ENCODE results near the gene CAV1.
A peak's percentile ranks its signal among the peaks of the same experiment; 100 is the strongest.
"Not testable (repeated sequence)": the region's sequence is repeated elsewhere in the genome, so short reads cannot be mapped to it uniquely, and the experiment has no call there.

Gene CAV1

GRCh38 chr7:116524609-116525297 lies at the start of gene CAV1:
CAV1 (plus strand) TSS chr7:116525036; CDS start chr7:116525063, 27 bp downstream.
- Histone ChIP-seq H3K4me1 (ENCODE audit: control insufficient read depth, insufficient read depth, low read length) (peaks cover 24% of the 10 kb centered on the region), H3K9ac (ENCODE audit: low read depth, low read length) (peak within 1 kb of the TSS; percentile 65), H3K36me3 (ENCODE audit: control insufficient read depth, insufficient read depth, low read length) (no peaks in the 10 kb centered on the region), H3K27me3 (ENCODE audit: control insufficient read depth, insufficient read depth, low read length) (peaks cover 31% of the 10 kb centered on the region), H3K4me3 (ENCODE audit: low read depth, low read length) (peak within 1 kb of the TSS; percentile 93), H3K9me3 (ENCODE audit: control insufficient read depth, insufficient read depth, low read length) (no peaks in the 10 kb centered on the region)

GRCh38 chr7:116477625-116478024 lies 47.2 kb upstream of the CAV1 start:
- Histone ChIP-seq H3K9ac (ENCODE audit: low read depth, low read length) (no peak overlapping the region), H3K36me3 (ENCODE audit: control insufficient read depth, insufficient read depth, low read length) (no peaks in the 10 kb centered on the region), H3K9me3 (ENCODE audit: control insufficient read depth, insufficient read depth, low read length) (no peaks in the 10 kb centered on the region), H3K27me3 (ENCODE audit: control insufficient read depth, insufficient read depth, low read length) (no peaks in the 10 kb centered on the region), H3K4me1 (ENCODE audit: control insufficient read depth, insufficient read depth, low read length) (no peaks in the 10 kb centered on the region), H3K4me3 (ENCODE audit: low read depth, low read length) (no peak overlapping the region)

DNA sequence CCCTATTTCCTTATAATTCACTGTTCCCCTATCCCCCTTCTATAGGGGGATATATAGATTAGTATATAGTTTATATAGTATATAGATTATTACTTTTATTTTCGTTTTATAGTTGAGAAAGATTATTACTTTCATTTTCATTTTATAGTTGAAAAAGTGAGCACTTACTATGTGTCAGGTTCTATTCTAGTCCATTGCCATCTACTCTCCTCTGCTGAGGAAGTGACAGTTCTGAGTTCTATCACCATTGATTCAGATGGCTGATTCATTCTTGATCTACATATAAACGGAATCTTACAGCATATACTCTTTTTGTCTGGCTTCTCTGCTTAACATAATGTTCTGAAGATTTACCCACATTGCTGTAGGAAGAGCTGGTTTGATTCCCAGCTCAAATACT lies 46.0 kb upstream of the CAV1 start:
- Histone ChIP-seq H3K9ac (ENCODE audit: low read depth, low read length) (no peak overlapping the region), H3K36me3 (ENCODE audit: control insufficient read depth, insufficient read depth, low read length) (no peaks in the 10 kb centered on the region), H3K4me3 (ENCODE audit: low read depth, low read length) (no peak overlapping the region), H3K9me3 (ENCODE audit: control insufficient read depth, insufficient read depth, low read length) (no peaks in the 10 kb centered on the region), H3K4me1 (ENCODE audit: control insufficient read depth, insufficient read depth, low read length) (no peaks in the 10 kb centered on the region), H3K27me3 (ENCODE audit: control insufficient read depth, insufficient read depth, low read length) (no peaks in the 10 kb centered on the region)

DNA sequence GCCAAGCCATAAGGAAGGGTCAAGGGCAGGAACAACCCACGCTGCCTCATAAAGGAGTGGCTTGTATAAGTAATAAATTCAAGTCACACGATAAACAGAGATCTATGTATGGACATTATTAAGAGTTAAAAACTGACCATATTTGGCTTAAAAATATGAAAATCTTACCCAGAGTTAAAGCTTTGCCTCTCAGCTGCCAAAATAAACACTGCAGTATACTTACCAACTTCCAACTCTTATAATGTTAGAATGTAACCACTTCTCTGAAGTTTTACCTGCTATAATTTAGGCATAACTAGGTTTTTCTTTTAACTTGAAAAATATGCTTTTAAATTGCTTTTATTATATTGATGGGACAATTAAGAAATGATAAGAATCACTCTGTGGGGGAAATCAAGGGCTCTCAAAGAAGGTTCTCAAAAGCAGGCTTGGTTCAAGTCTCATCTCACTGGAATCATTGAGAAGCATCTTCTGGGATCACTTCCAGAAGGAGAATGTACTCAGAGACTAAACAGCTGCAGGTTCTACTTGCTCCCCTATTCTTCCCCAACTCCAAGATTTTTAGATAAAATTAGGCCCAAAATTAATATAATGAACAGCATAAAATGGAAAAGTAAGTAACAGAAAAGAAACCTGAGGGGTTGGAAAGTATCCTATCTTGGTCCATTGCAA lies 41.4 kb upstream of the CAV1 start:
- no peaks in the 10 kb centered on the region for H3K4me1 ChIP-seq (ENCODE audit: control insufficient read depth, insufficient read depth, low read length)
- no peaks in the 10 kb centered on the region for H3K9me3 ChIP-seq (ENCODE audit: control insufficient read depth, insufficient read depth, low read length)
- H3K27me3 ChIP-seq (ENCODE audit: control insufficient read depth, insufficient read depth, low read length): no peaks in the 10 kb centered on the region
- H3K4me3 ChIP-seq (ENCODE audit: low read depth, low read length): no peak overlapping the region
- no peaks in the 10 kb centered on the region for H3K36me3 ChIP-seq (ENCODE audit: control insufficient read depth, insufficient read depth, low read length)
- H3K9ac ChIP-seq (ENCODE audit: low read depth, low read length): no peak overlapping the region

GRCh38 chr7:116484389-116484788 lies 40.4 kb upstream of the CAV1 start:
- not testable (repeated sequence) for H3K4me3 ChIP-seq (ENCODE audit: low read depth, low read length); H3K4me1 ChIP-seq (ENCODE audit: control insufficient read depth, insufficient read depth, low read length); H3K9ac ChIP-seq (ENCODE audit: low read depth, low read length); H3K27me3 ChIP-seq (ENCODE audit: control insufficient read depth, insufficient read depth, low read length); H3K9me3 ChIP-seq (ENCODE audit: control insufficient read depth, insufficient read depth, low read length); H3K36me3 ChIP-seq (ENCODE audit: control insufficient read depth, insufficient read depth, low read length)

DNA sequence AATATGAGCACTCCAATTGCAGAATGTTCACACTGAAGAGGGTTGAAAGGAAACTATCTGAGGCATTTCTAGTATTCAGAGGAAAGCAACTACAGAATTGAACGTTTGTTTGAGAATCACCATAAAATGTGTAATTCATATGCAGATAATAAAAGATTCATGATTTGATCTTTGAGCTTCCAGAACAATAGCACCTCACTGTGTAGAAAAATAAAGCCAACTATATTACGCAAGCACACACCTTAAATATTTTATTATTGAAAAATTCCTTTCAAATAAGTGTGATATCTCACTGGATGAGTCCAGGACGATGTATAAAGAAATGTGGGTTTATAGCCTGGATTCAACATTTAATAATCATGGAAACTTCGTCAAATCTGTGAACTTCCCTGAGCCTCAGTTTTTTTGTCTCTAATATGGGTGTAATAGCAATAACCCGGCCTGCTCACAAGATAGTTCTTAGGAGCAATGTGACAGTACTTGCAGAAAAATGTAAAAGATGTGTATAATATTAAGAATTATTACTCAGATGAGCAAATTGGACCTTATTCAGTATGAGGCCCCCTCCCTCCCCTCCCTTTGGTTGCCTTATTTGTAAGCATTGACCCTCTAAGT lies 36.8 kb upstream of the CAV1 start:
- no peak overlapping the region for H3K4me3 ChIP-seq (ENCODE audit: low read depth, low read length)
- no peaks in the 10 kb centered on the region for H3K9me3 ChIP-seq (ENCODE audit: control insufficient read depth, insufficient read depth, low read length)
- no peak overlapping the region for H3K9ac ChIP-seq (ENCODE audit: low read depth, low read length)
- no peaks in the 10 kb centered on the region for H3K36me3 ChIP-seq (ENCODE audit: control insufficient read depth, insufficient read depth, low read length)
- no peaks in the 10 kb centered on the region for H3K4me1 ChIP-seq (ENCODE audit: control insufficient read depth, insufficient read depth, low read length)
- H3K27me3 ChIP-seq (ENCODE audit: control insufficient read depth, insufficient read depth, low read length): no peaks in the 10 kb centered on the region

GRCh38 chr7:116490351-116490750 lies 34.5 kb upstream of the CAV1 start:
- no peak overlapping the region for H3K4me3 ChIP-seq (ENCODE audit: low read depth, low read length)
- no peaks in the 10 kb centered on the region for H3K27me3 ChIP-seq (ENCODE audit: control insufficient read depth, insufficient read depth, low read length)
- no peak overlapping the region for H3K9ac ChIP-seq (ENCODE audit: low read depth, low read length)
- no peaks in the 10 kb centered on the region for H3K4me1 ChIP-seq (ENCODE audit: control insufficient read depth, insufficient read depth, low read length)
- no peaks in the 10 kb centered on the region for H3K36me3 ChIP-seq (ENCODE audit: control insufficient read depth, insufficient read depth, low read length)
- H3K9me3 ChIP-seq (ENCODE audit: control insufficient read depth, insufficient read depth, low read length): no peaks in the 10 kb centered on the region

GRCh38 chr7:116491887-116492653 lies 32.8 kb upstream of the CAV1 start:
- H3K4me1 ChIP-seq (ENCODE audit: control insufficient read depth, insufficient read depth, low read length): no peaks in the 10 kb centered on the region
- H3K4me3 ChIP-seq (ENCODE audit: low read depth, low read length): no peak overlapping the region
- H3K36me3 ChIP-seq (ENCODE audit: control insufficient read depth, insufficient read depth, low read length): no peaks in the 10 kb centered on the region
- H3K9me3 ChIP-seq (ENCODE audit: control insufficient read depth, insufficient read depth, low read length): no peaks in the 10 kb centered on the region
- H3K27me3 ChIP-seq (ENCODE audit: control insufficient read depth, insufficient read depth, low read length): no peaks in the 10 kb centered on the region
- no peak overlapping the region for H3K9ac ChIP-seq (ENCODE audit: low read depth, low read length)

DNA sequence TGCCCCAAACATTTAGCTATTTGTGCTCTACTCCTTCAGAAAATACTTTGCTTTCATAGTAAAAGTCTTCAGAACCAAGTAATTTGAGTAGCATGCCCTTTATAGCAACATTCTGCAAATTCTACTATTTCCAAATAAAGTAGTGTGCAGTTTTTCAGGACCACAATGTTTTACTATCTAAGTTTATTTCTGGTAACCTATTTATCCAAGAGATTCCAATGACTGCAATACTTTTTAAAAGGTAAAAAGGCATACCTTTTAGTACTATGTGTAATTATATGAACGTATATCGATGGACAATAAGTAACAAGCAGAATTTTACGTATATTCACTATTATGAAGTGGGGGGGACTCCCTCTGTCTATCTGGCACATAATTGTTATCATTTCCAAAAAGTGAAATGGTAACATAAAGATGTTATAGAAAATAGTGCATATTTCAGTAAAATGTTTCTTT lies 32.2 kb upstream of the CAV1 start:
- H3K9me3 ChIP-seq (ENCODE audit: control insufficient read depth, insufficient read depth, low read length): no peaks in the 10 kb centered on the region
- H3K9ac ChIP-seq (ENCODE audit: low read depth, low read length): no peak overlapping the region
- no peaks in the 10 kb centered on the region for H3K36me3 ChIP-seq (ENCODE audit: control insufficient read depth, insufficient read depth, low read length)
- H3K27me3 ChIP-seq (ENCODE audit: control insufficient read depth, insufficient read depth, low read length): no peaks in the 10 kb centered on the region
- H3K4me1 ChIP-seq (ENCODE audit: control insufficient read depth, insufficient read depth, low read length): no peaks in the 10 kb centered on the region
- H3K4me3 ChIP-seq (ENCODE audit: low read depth, low read length): no peak overlapping the region

DNA sequence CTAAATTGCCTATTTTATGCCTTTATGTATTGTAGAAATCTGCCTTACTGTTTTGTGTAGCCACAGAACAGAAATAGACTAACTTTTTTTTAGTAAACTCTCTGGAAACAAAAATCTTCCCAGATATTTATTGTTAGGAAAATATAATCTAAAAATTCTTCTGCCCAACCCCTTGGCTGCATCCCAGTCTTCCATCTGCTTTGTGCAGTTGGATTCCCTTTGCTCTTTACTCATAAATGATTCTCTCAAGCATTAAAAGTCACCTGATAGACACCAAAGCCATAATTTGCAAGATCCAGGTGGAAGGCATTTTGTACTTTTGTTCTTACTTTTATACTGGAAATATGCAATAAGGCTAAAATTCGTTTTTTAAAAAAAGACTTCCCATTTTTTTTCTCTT lies 31.4 kb upstream of the CAV1 start:
- Histone ChIP-seq H3K27me3 (ENCODE audit: control insufficient read depth, insufficient read depth, low read length) (peaks cover 4% of the 10 kb centered on the region), H3K9me3 (ENCODE audit: control insufficient read depth, insufficient read depth, low read length) (no peaks in the 10 kb centered on the region), H3K4me1 (ENCODE audit: control insufficient read depth, insufficient read depth, low read length) (no peaks in the 10 kb centered on the region), H3K9ac (ENCODE audit: low read depth, low read length) (no peak overlapping the region), H3K36me3 (ENCODE audit: control insufficient read depth, insufficient read depth, low read length) (no peaks in the 10 kb centered on the region), H3K4me3 (ENCODE audit: low read depth, low read length) (no peak overlapping the region)

GRCh38 chr7:116494472-116494871 lies 30.4 kb upstream of the CAV1 start:
- H3K4me1 ChIP-seq (ENCODE audit: control insufficient read depth, insufficient read depth, low read length): peaks cover 4% of the 10 kb centered on the region
- no peak overlapping the region for H3K4me3 ChIP-seq (ENCODE audit: low read depth, low read length)
- H3K36me3 ChIP-seq (ENCODE audit: control insufficient read depth, insufficient read depth, low read length): no peaks in the 10 kb centered on the region
- no peaks in the 10 kb centered on the region for H3K9me3 ChIP-seq (ENCODE audit: control insufficient read depth, insufficient read depth, low read length)
- no peak overlapping the region for H3K9ac ChIP-seq (ENCODE audit: low read depth, low read length)
- H3K27me3 ChIP-seq (ENCODE audit: control insufficient read depth, insufficient read depth, low read length): peaks cover 6% of the 10 kb centered on the region

Measured in iPS-15b (cell line).